Colon (tissue), 2 donors: ENCODE measurements around the gene ANKRD17.
"Not testable (repeated sequence)": the region's sequence is repeated elsewhere in the genome, so short reads cannot be mapped to it uniquely, and the experiment has no call there.

Source experiments
- FAIRE-seq: peaks from 2 replicates; lab custom pipeline; 2012; peaks lifted over from hg19 to GRCh38; lab: Jason Lieb, UNC
- donor health status: control.
- donor health status: control.

Gene ANKRD17

GRCh38 chr4:73258686-73259570 is at the start of gene ANKRD17:
ANKRD17 (minus strand) TSS chr4:73258798; CDS start chr4:73258668, 130 bp downstream.
- no peak for FAIRE-seq

- no peak for FAIRE-seq
Measured at GRCh38 chr4:73308286-73308685, 49.7 kb upstream of the ANKRD17 start.

GRCh38 chr4:73303711-73304110 is 45.1 kb upstream of the ANKRD17 start:
- no peak for FAIRE-seq

- FAIRE-seq = no peak
Measured at GRCh38 chr4:73299548-73300280, 41.1 kb upstream of the ANKRD17 start.

GRCh38 chr4:73292661-73293060 is 34.1 kb upstream of the ANKRD17 start:
- not testable (repeated sequence) for FAIRE-seq

- no peak for FAIRE-seq
Measured at GRCh38 chr4:73281982-73282381, 23.4 kb upstream of the ANKRD17 start.

GRCh38 chr4:73281396-73281795 is 22.8 kb upstream of the ANKRD17 start:
- no peak for FAIRE-seq

- no peak for FAIRE-seq
Measured at GRCh38 chr4:73277201-73277600, 18.6 kb upstream of the ANKRD17 start.

GRCh38 chr4:73275318-73275654 is 16.7 kb upstream of the ANKRD17 start:
- no peak for FAIRE-seq

- no peak for FAIRE-seq
Measured at GRCh38 chr4:73272816-73273215, 14.2 kb upstream of the ANKRD17 start.

- FAIRE-seq = no peak
Measured at GRCh38 chr4:73267050-73267449, 8.5 kb upstream of the ANKRD17 start.

- no peak for FAIRE-seq
Measured at GRCh38 chr4:73259571-73260090, 1.0 kb upstream of the ANKRD17 start.

GRCh38 chr4:73258436-73258685 is 237 bp downstream of the ANKRD17 start:
- no peak for FAIRE-seq

GRCh38 chr4:73257651-73258435 is 755 bp downstream of the ANKRD17 start:
- FAIRE-seq = no peak

- no peak for FAIRE-seq
Measured at GRCh38 chr4:73257234-73257633, 1.4 kb downstream of the ANKRD17 start.

- not testable (repeated sequence) for FAIRE-seq
Measured at GRCh38 chr4:73255847-73256246, 2.8 kb downstream of the ANKRD17 start.

GRCh38 chr4:73252001-73252400 is 6.6 kb downstream of the ANKRD17 start:
- FAIRE-seq = no peak

- no peak for FAIRE-seq
Measured at GRCh38 chr4:73251384-73251783, 7.2 kb downstream of the ANKRD17 start.

- no peak for FAIRE-seq
Measured at GRCh38 chr4:73250642-73251041, 8.0 kb downstream of the ANKRD17 start.

GRCh38 chr4:73248821-73249220 is 9.8 kb downstream of the ANKRD17 start:
- FAIRE-seq = no peak

- FAIRE-seq = peak; percentile 74
Measured at GRCh38 chr4:73248416-73248815, 10.2 kb downstream of the ANKRD17 start.

- FAIRE-seq = peak; percentile 73
Measured at GRCh38 chr4:73247100-73247499, 11.5 kb downstream of the ANKRD17 start.

GRCh38 chr4:73245955-73246354 is 12.6 kb downstream of the ANKRD17 start:
- no peak for FAIRE-seq
